NCI-H2107 (cell line): ENCODE results near the gene TPPP.
A peak's percentile ranks its signal among the peaks of the same experiment; 100 is the strongest.

Source experiments
- DNase-seq: peaks from one replicate; lab custom pipeline; 2025; lab: John Stamatoyannopoulos, UW

The TPPP gene

DNA sequence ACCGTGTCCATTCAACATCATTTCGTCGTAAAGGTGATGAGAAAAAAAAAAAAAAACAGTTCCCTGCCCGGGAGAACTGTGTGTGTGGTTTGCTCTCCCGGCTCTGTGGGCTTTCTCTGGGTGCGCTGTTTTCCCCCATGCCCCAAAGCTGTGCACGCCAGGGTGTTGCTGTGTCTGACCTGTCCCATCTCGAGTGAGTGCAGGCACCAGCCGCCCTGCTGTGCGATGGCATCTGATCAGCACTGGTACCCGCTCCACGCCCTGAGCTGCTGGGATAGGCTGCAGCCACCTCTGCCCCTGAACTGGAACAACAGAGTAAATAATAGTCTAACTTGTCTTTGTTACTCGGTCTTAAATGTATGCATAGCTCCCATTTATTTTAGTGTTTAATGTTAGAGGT lies 47.7 kb downstream of the TPPP start:
- no peak for DNase-seq

DNA sequence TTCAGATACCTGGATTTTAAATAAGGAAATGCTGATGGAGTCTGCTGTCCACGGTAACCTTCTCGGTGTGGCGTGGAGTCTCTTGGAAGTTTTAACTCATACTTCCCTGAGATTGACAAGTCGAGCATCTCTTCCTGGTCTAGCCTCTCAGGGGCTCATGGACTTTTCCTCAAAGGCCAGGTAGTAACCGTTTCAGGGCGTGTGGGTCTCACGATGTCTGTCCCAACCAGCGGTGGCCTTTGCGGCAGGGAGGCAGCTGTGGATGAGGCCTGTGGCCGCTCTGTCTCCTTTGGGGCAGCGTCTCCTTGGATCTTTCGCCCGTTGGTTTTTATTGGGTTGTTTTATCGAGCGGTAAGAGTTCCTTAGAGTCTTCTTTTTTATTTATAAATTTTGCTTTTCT lies 48.2 kb downstream of the TPPP start:
- DNase-seq: no peak

GRCh38 chr5:644509-644908 lies 48.6 kb downstream of the TPPP start:
- no peak for DNase-seq

GRCh38 chr5:643811-644271 lies 49.3 kb downstream of the TPPP start:
- peak; percentile 80 for DNase-seq

- DNase-seq: peak; percentile 97
These were observed 49.8 kb downstream of the TPPP start for GRCh38 chr5:643351-643801.

DNA sequence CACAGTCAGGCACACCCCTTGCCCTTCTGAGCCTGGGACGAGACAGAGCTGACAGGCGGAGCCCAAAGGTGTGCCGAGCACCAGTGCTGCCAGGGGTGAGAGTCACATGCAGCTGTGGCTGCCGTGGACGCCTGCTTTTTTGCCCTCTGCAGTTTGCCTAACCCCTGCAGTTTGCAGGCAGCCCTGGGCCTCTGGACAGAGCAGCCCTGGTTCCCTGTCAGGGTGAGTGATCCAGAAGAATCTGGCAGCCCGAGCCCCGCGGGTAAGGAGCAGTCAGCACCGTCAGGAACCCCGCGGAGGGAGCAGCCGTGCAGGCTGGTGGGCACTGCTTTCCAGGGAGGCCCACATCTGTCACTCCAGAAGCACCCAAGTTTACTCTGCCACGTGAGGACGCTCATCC lies 50.7 kb downstream of the TPPP start:
- no peak for DNase-seq

- no peak for DNase-seq
These were observed 51.8 kb downstream of the TPPP start for GRCh38 chr5:641331-641765.

DNA sequence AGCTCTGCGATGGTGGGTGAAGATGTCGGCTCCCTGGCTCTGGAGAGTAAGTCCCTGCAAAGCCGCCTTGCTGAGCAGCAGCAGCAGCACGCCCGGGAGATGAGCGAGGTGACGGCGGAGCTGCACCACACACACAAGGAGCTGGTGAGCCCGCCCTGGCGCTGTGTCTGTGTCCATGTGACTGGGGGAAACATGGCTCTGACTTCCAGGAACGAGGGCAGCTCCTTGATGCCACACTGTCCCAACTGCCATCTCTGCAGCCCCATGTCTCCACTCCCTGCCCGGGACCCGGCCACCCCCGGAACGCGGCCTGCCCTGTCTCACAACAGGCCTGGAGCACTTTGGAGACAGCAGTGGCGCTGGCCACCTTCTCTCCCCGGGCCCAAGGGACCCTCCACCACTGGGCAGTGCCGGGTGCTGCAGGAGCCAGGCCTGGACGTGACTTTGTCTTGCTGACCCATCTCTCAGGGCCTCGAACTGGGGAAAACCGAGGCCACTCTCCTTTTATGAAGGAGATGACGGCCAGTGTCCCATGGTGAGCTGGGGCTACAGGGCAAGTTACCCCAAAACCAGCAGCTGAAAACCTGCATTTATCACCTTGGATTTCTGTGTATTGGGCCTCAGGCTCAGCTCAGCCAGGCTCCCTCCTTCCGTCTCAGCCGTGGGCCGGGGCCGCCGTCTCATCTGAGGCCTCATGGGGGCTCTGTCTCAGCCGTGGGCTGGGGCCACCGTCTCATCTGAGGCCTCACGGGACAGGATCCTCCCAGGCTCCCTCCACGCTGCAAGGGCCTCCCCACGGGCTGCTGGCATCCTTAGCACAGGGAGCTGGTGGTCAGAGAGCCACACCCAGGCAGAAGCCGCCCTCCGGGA lies 52.5 kb downstream of the TPPP start:
- DNase-seq: no peak

GRCh38 chr5:639584-640213 lies 53.5 kb downstream of the TPPP start:
- no peak for DNase-seq

DNA sequence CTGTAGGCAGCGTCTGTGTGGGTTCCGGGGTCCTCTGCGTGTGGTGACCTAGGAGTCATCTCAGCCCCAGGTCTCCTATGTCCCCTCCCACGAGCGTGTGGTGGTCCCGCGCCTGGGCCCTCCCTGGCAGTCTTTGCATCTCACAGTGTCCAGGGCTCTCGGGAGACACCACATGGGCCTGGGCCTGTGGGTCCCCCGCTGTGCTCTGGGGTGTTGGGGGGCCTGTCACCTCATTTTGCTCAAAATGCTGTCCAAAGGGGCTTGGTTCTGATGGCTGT lies 54.0 kb downstream of the TPPP start:
- DNase-seq: no peak

- no peak for DNase-seq
These were observed 54.5 kb downstream of the TPPP start for GRCh38 chr5:638501-639252.

DNA sequence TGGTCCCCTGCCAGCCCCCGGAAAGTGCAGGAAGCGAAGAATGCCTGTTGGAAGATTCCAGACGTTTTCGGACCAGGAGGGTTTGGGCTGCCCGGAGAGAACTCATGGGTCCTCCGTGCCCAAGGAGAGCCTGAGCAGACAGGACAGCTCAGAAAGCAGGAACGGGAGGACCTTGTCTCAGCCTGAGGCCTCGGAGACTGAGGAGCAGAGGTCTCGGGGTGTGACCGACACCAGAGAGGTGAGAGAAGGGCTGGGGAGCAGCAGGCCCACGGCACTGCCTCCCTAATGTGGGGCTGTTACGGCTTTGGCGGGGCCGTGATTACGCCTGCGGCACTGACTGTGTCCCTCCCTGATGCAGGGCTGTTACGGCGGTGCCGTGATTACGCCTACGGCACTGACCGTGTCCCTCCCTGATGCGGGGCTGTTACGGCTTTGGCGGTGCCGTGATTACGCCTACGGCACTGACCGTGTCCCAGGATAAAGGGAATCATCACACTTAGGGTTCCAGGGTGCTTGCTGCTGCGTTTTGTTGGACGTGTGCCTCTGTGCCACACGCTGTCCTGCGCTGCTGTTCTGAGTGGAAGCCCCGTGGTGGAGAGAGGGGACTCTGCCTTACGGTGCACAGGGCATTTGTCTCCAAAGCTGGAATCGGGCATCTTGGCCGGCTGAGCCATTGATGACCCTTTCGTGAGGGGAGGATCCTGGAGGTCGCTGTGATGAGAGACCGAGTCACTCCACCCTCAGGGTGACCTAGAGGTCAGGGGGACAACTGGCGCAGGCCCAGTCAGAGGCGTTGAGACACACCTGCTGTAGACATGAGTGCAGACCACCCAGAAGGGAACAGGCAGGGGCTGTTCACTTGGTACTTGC lies 55.3 kb downstream of the TPPP start:
- no peak for DNase-seq

- DNase-seq: no peak
These were observed 56.2 kb downstream of the TPPP start for GRCh38 chr5:636951-637350.

- DNase-seq: no peak
These were observed 57.7 kb downstream of the TPPP start for GRCh38 chr5:635306-636055.

- no peak for DNase-seq
These were observed 59.0 kb downstream of the TPPP start for GRCh38 chr5:634191-634590.

DNA sequence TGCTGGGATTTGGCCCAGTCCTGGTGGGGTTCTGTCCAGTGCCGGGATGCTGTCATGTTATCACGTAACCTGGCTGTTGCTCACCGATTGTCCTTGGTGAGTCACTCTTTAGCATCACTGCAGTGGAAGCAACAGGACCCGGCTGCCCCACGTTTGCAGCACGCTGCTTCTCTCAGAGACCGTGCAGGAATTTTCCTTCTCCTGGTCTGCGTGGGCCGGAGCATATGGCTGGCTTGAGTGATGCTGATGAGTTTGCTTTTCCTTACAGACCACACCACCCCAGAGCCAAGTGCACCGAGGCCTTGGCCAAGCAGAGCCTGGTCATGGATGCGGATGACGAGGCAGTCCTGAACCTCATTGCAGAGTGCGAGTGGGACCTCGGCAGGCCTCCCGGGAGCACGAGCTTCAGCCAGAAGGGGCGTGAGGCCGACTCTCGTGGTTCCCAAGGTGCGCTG lies 59.6 kb downstream of the TPPP start:
- no peak for DNase-seq

DNA sequence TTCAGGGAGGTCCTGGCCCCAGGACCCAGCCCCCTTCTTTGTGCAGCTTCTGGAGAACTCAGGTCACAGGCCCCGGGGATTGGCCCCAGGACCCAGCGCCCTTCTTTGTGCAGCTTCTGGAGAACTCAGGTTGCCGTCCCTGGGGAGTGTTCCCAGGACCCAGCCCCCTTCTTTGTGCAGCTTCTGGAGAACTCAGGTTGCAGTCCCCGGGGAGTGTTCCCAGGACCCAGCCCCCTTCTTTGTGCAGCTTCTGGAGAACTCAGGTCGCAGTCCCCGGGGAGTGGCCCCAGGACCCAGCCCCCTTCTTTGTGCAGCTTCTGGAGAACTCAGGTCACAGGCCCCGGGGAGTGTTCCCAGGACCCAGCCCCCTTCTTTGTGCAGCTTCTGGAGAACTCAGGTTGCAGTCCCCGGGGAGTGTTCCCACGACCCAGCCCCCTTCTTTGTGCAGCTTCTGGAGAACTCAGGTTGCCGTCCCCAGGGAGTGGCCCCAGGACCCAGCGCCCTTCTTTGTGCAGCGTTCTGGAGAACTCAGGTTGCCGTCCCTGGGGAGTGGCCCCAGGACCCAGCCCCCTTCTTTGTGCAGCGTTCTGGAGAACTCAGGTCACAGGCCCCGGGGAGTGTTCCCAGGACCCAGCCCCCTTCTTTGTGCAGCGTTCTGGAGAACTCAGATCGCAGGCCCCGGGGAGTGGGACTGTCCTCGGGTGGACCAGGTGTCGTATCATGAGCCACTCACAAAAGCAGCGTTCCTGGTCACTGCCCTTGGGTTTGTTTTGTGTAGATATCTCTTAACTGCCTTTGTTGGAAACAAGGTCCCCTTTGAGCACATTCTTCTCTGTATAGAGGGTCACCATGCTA lies 64.6 kb downstream of the TPPP start:
- peak; percentile 81 for DNase-seq

DNA sequence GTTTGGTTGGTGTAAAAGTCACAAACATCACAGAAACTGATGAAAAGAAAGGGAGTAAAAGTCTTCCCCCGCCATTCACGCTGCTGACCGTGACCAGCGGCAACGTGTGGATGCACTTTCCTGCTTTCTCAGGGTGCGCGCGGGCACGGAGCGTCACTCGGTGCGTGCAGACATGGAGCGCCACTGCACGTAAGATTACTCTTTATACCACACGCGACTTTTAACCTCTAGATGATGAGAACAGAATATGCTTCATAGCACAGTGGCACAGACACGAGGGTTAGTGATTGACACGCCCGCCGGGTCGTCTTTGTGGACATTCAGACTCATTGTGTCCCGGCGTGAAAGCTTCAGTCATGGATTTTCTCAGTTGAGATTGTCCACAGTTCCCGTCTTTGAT lies 65.3 kb downstream of the TPPP start:
- DNase-seq: no peak

- no peak for DNase-seq
These were observed 66.3 kb downstream of the TPPP start for GRCh38 chr5:626850-627249.

DNA sequence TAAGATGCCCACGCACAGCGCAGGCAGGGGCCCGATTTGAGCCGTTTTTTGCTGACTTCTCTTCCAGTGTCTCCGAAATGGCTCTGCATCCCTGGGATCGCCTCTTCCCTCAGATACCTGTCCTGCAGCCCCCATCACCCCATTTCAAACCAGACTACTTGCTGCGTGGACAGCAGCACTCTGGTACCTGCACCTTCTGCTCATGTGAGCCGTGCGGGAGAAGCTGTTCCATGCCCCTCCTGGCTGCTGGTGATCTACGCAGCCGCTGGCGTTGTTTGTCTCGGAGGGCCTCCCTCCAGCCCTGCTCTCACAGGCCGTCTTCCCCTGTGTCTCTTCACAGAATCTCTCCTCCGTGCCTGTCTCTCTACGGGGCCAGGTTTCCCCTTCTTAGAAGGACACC lies 67.6 kb downstream of the TPPP start:
- DNase-seq: no peak
